Measurements from ENCODE around the gene USF1.
"Not testable (repeated sequence)": the region's sequence is repeated elsewhere in the genome, so short reads cannot be mapped to it uniquely, and the experiment has no call there.

DNA sequence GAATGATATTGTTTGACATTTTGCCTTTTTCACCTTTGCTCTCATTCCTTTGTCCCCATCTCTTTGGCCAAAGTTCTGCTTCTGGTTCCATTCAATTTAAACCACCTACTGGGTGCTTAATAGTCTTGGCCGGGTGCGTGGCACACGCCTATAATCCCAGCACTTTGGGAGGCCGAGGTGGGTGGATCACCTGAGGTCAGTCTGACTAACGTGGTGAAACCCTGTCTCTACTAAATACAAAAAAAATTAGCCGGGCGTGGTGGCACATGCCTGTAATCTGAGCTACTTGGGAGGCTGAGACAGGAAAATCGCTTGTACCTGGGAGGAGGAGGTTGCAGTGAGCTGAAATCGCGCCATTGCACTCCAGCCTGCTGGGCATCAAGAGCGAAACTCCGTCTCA lies 23.3 kb downstream of the USF1 start:
- TF ChIP-seq, protein P1, sequence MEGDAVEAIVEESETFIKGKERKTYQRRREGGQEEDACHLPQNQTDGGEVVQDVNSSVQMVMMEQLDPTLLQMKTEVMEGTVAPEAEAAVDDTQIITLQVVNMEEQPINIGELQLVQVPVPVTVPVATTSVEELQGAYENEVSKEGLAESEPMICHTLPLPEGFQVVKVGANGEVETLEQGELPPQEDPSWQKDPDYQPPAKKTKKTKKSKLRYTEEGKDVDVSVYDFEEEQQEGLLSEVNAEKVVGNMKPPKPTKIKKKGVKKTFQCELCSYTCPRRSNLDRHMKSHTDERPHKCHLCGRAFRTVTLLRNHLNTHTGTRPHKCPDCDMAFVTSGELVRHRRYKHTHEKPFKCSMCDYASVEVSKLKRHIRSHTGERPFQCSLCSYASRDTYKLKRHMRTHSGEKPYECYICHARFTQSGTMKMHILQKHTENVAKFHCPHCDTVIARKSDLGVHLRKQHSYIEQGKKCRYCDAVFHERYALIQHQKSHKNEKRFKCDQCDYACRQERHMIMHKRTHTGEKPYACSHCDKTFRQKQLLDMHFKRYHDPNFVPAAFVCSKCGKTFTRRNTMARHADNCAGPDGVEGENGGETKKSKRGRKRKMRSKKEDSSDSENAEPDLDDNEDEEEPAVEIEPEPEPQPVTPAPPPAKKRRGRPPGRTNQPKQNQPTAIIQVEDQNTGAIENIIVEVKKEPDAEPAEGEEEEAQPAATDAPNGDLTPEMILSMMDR (IDR thresholded peaks at IDR 0.05 in 4 of 5, conservative IDR thresholded peaks at IDR 0.05 in 1 of 5) = not testable (repeated sequence)
- TF ChIP-seq POLR2A (IDR thresholded peaks at IDR 0.05) = not testable (repeated sequence)

All from gastrocnemius medialis (tissue), 4 donors.